HepG2 (cell line): ENCODE measurements around the gene MAPK8. TPM values are rescaled to one million over a fixed set of nuclear protein-coding genes. Genes with fewer than 3 reads are reported as not detected.

Experiments used
- ATAC-seq: fragments of 200-7000 bp; cut with Tn5 transposase; 3 replicates; pipeline ENCODE4 v1.9.1; 2020; ENCODE audit warnings: mild to moderate bottlenecking, moderate library complexity
- BruUV-seq: library from RNA; stranded (reverse); fragments of 400-500 nt; replicated peaks from 2 replicates; lab custom pipeline; 2021; lab: Mats Ljungman, UMichigan
- CTCF ChIA-PET: fragments of 300-600 bp; formaldehyde crosslinking; extraction: SDS; loops from one replicate; lab custom pipeline; 2021; ENCODE audit warnings: low total read pairs, inconsistent platforms, low intra/inter-chr PET ratio; lab: Yijun Ruan, JAX
- POLR2A ChIA-PET: fragments of 350-600 bp; sonication (Branson Sonifier 250); formaldehyde crosslinking; loops from one replicate; lab custom pipeline; 2020; ENCODE audit warnings: antibody characterized with exemption, inconsistent platforms; lab: Yijun Ruan, JAX
- DNase-seq: peaks from one replicate; pipeline ENCODE4 v3.0.0-alpha.2; 2015; ENCODE audit warnings: low spot score
- FAIRE-seq: peaks from 3 replicates; lab custom pipeline; 2011; peaks lifted over from hg19 to GRCh38; lab: Jason Lieb, UNC
- H2AFZ ChIP-seq: one replicate; pipeline ENCODE4 v1.6.1; 2011; ENCODE audit warnings: low read length, inconsistent platforms
- H3K27ac ChIP-seq: fragments of 300-600 bp; 3 replicates; pipeline ENCODE4 v1.8.0; 2011; ENCODE audit warnings: mixed run types, mild to moderate bottlenecking, mixed read lengths, low read length, inconsistent platforms; ENCODE audit not compliant: insufficient read depth; ENCODE audit errors: extremely low read length
- H3K27me3 ChIP-seq, 2 experiments: fragments of 200-600 bp in 1 of 2; 2 replicates in 1 of 2; 3 replicates in 1 of 2; pipeline versions ENCODE4 v1.6.0 to v1.8.0; 2011; ENCODE audit warnings: low read length in 2 of 2, mild to moderate bottlenecking in 2 of 2, moderate library complexity in 2 of 2, inconsistent platforms in 1 of 2; ENCODE audit not compliant: insufficient read depth in 2 of 2, control insufficient read depth in 1 of 2
- H3K36me3 ChIP-seq, 2 experiments: fragments of 200-600 bp in 1 of 2; replicated peaks in 1 of 2; 2 replicates in 1 of 2; 3 replicates in 1 of 2; pipeline versions ENCODE4 v1.5.1 to v1.8.0; 2011; ENCODE audit warnings: low read length in 2 of 2, inconsistent platforms in 1 of 2; ENCODE audit not compliant: insufficient read depth in 2 of 2, control insufficient read depth in 1 of 2
- H3K4me1 ChIP-seq: 2 replicates; pipeline ENCODE4 v1.5.1; 2012; ENCODE audit warnings: low read length, inconsistent platforms; ENCODE audit not compliant: insufficient read depth
- H3K4me2 ChIP-seq: 2 replicates; pipeline ENCODE4 v1.6.0; 2011; ENCODE audit warnings: low read depth, low read length, inconsistent platforms
- H3K4me3 ChIP-seq, 3 experiments: fragments of 200-600 bp in 1 of 3; sonication (generic), shearing (Covaris generic) in 1 of 3; replicated peaks in 1 of 3; 2 replicates each; pipeline ENCODE4 v1.5.1; 2011 to 2016; ENCODE audit warnings: low read length in 3 of 3, inconsistent platforms in 2 of 3, low read depth in 2 of 3, mild to moderate bottlenecking in 2 of 3, control low read depth in 1 of 3, mixed read lengths in 1 of 3; ENCODE audit not compliant: insufficient read depth in 1 of 3
- H3K79me2 ChIP-seq: one replicate; pipeline ENCODE4 v1.6.1; 2011; ENCODE audit warnings: low read length, inconsistent platforms; ENCODE audit not compliant: insufficient read depth
- H3K9ac ChIP-seq: 2 replicates; pipeline ENCODE4 v1.6.0; 2011; ENCODE audit warnings: mild to moderate bottlenecking, low read depth, low read length, inconsistent platforms; ENCODE audit not compliant: insufficient read depth
- H3K9me3 ChIP-seq: 2 replicates; pipeline ENCODE4 v1.5.1; 2012; ENCODE audit warnings: mild to moderate bottlenecking, low read length
- H4K20me1 ChIP-seq: 2 replicates; pipeline ENCODE4 v1.6.0; 2011; ENCODE audit warnings: inconsistent platforms, mild to moderate bottlenecking, low read length, moderate library complexity; ENCODE audit not compliant: insufficient read depth
- ISX ChIP-seq: sonication (generic); formaldehyde crosslinking; conservative IDR thresholded peaks from 2 replicates; pipeline ENCODE4 v1.5.0; 2020; ENCODE audit warnings: missing genetic modification reagents
- KDM5B ChIP-seq: sonication (generic); formaldehyde crosslinking; IDR thresholded peaks from 2 replicates; pipeline ENCODE4 v1.4.0; 2020; ENCODE audit warnings: missing genetic modification reagents, mild to moderate bottlenecking, borderline replicate concordance
- KLF16 ChIP-seq, 2 experiments: sonication (generic) in 1 of 2; formaldehyde crosslinking in 1 of 2; IDR thresholded peaks; 2 replicates each; pipeline versions ENCODE4 v1.6.1 to v1.8.0; 2016 to 2023; ENCODE audit warnings: missing genetic modification reagents in 2 of 2, missing compliant biosample characterization in 1 of 2
- MAFK ChIP-seq, 2 experiments: IDR thresholded peaks in 1 of 2; conservative IDR thresholded peaks in 1 of 2; 2 replicates each; pipeline ENCODE4 v1.6.1; 2011; ENCODE audit warnings: improper control_type of control experiment in 2 of 2, low read length in 2 of 2
- NFE2L2 ChIP-seq: fragments of 150-350 bp; IDR thresholded peaks from 2 replicates; pipeline ENCODE4 v1.6.1; 2014; ENCODE audit warnings: low read length
- ZNF558 ChIP-seq: sonication (generic); formaldehyde crosslinking; IDR thresholded peaks from 2 replicates; pipeline ENCODE4 v1.9.0; 2022; ENCODE audit warnings: mild to moderate bottlenecking, missing genetic modification reagents, borderline replicate concordance
- ZNF749 ChIP-seq: sonication (generic); formaldehyde crosslinking; IDR thresholded peaks from 2 replicates; pipeline ENCODE4 v1.8.0; 2022; ENCODE audit warnings: mild to moderate bottlenecking, missing genetic modification reagents, moderate library complexity, borderline replicate concordance
- ZSCAN29 ChIP-seq: sonication (generic); formaldehyde crosslinking; conservative IDR thresholded peaks from 2 replicates; pipeline ENCODE4 v1.4.0; 2020; ENCODE audit warnings: mild to moderate bottlenecking, missing genetic modification reagents
- WGBS: methylation state at CpG from one replicate; pipeline ENCODE4 v1.1.6; 2017; ENCODE audit warnings: low lambda C conversion rate; 5-methylcytosine and 5-hydroxymethylcytosine counted together
- in situ Hi-C: cut with HindIII; loops from 2 replicates; pipeline ENCODE4 v1.10.0; 2017; ENCODE audit warnings: low pct_unique_long_range_greater_than_20kb; ENCODE audit not compliant: extremely low pct_ligation_motif_present
- intact Hi-C: fragments of 100-400 bp; cut with micrococcal nuclease; formaldehyde crosslinking; loops from one replicate; pipeline ENCODE4 v1.10.0; 2022; ENCODE audit not compliant: unreplicated experiment
- polyA plus RNA-seq, 8 experiments: library from polyadenylated mRNA; depleted of rRNA in 3 of 8; stranded (reverse) in 7 of 8; unstranded in 1 of 8; fragments of >200 nt; fragmentation: Illumina TruSeq in 4 of 8; extraction: Trizol in 4 of 8; gene quantifications; 2 replicates each; pipeline versions ENCODE4 v1.2.1 to v1.2.3, GENCODE V29; 2011 to 2016; ENCODE audit warnings: low read depth in 4 of 8, missing spikeins in 1 of 8, mixed read lengths in 1 of 8; ENCODE audit not compliant: insufficient read depth in 1 of 8
- total RNA-seq, 5 experiments: library from RNA; depleted of rRNA; stranded (reverse); fragments of >200 nt; fragmentation: Illumina TruSeq; extraction: Trizol; gene quantifications; 2 replicates each; pipeline ENCODE4 v1.2.3, GENCODE V29; 2016; ENCODE audit warnings: low read depth in 1 of 5
- TF ChIP-seq, protein P1 (sequence below): sonication (generic); formaldehyde crosslinking; IDR thresholded peaks from 2 replicates; pipeline ENCODE4 v1.8.1; 2023; ENCODE audit warnings: mild to moderate bottlenecking, missing genetic modification reagents

MAPK8 gene
- total and polyA plus RNA-seq, 2 of the 13 experiments (the other 11 are each of a cell fraction or from before 2014, with no cell fraction given), result 41.6 to 47.3 TPM

DNA sequence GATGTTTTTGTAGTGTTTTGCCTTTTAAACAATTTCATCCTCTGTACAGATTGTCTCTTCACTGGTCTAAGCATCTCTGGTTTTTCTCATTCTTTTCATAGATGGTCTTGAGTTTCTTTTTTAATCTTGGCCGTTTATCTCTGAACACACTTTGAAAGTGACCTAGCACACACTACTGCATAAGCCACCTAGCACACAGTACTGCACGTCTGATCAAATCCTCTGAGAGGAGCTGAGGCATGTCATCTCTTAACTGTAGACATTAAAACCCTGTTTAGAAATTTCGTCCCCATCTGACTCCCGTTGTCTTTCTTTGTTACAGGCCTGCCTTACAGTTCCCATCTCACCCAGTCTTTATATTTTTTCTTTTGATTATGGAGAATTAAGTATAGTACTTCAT lies 100.2 kb downstream of the MAPK8 start:
- TF ChIP-seq, protein P1, sequence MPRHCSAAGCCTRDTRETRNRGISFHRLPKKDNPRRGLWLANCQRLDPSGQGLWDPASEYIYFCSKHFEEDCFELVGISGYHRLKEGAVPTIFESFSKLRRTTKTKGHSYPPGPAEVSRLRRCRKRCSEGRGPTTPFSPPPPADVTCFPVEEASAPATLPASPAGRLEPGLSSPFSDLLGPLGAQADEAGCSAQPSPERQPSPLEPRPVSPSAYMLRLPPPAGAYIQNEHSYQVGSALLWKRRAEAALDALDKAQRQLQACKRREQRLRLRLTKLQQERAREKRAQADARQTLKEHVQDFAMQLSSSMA (CRISPR knock-in tag), result no peak
- TF ChIP-seq KLF16 (CRISPR knock-in tag; IDR thresholded peaks at IDR 0.05), result no peak
- TF ChIP-seq ZSCAN29 (CRISPR knock-in tag), result no peak
- TF ChIP-seq ZNF749 (CRISPR knock-in tag), result no peak
- no peak for TF ChIP-seq KDM5B
- Histone ChIP-seq H3K27ac (no peak overlapping the region), H3K4me2 (no peak overlapping the region), H3K79me2 (no peaks in the 10 kb centered on the region), H3K9ac (no peak overlapping the region), H2AFZ (no peak overlapping the region), H3K36me3 (peaks cover 0 to 15% of the 10 kb centered on the region in 2 experiments; a peak in 1 of 5 replicates), H4K20me1 (no peaks in the 10 kb centered on the region), H3K4me3 (no peak overlapping the region), H3K27me3 (no peaks in the 10 kb centered on the region), H3K4me1 (no peaks in the 10 kb centered on the region), H3K9me3 (no peaks in the 10 kb centered on the region)
- in situ Hi-C loops (no loop called here), intact Hi-C loops (no loop called here)
- 93% methylated on average over 4 of the region's 4 CpGs for WGBS
- no peak for ATAC-seq
- FAIRE-seq, result no peak
- no TSS peak for BruUV-seq
- CTCF ChIA-PET, result no interaction called here
- DNase-seq, result no peak
- POLR2A ChIA-PET, result no interaction called here

DNA sequence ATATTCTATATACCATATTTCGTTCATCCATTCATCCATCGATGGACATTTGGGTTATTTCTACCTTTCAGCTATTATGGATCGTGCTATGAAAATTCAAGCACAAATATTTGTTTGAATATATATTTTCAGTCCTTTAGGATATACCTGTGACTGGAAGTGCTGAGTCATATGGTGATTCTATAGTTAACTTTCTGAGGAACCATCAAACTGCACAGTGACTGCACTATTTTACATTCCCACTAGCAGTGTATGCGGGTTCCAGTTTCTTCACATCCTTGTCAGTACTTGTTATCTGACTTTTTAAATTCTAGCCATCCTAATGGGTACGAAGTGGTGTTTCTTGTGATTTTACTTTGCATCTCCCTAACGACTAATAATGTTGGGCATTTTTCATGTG lies 104.0 kb downstream of the MAPK8 start:
- Histone ChIP-seq H4K20me1 (no peaks in the 10 kb centered on the region), H3K36me3 (peaks cover 0 to 22% of the 10 kb centered on the region in 2 experiments; a peak in 1 of 5 replicates), H3K9me3 (no peaks in the 10 kb centered on the region), H3K27me3 (no peaks in the 10 kb centered on the region), H3K27ac (no peak overlapping the region), H3K9ac (no peak overlapping the region), H3K4me1 (peaks cover 10% of the 10 kb centered on the region), H2AFZ (no peak overlapping the region), H3K79me2 (no peaks in the 10 kb centered on the region), H3K4me3 (no peak overlapping the region), H3K4me2 (no peak overlapping the region)
- no TSS peak for BruUV-seq
- ATAC-seq, result no peak
- no peak for FAIRE-seq
- ChIA-PET POLR2A (no interaction called here), CTCF (no interaction called here)
- intact Hi-C loops (loop anchor here (10.0 kb wide), 1 partner anchor 46 kb away; no protein-coding TSS in a partner anchor), in situ Hi-C loops (no loop called here)
- TF ChIP-seq ZNF558 (CRISPR knock-in tag) (no peak), NFE2L2 (peak; percentile 32; the same call in 1 of the 2 replicates), ISX (CRISPR knock-in tag) (no peak), MAFK (conservative IDR thresholded peaks at IDR 0.05 in 1 of 2, IDR thresholded peaks at IDR 0.05 in 1 of 2; ENCODE audit: low read length in 2 of 2) (0 out of 4 replicates have a peak, but pooled peaks of 1 of the 2 experiments have one; percentile 1)
- 97% methylated on average over 6 of the region's 6 CpGs for WGBS
- no peak for DNase-seq
